Neuronal stem cell (in vitro differentiated cells): Measurements from ENCODE around the gene NOC2L.

ENCODE experiments used
- DNase-seq: peaks from one replicate; pipeline ENCODE4 v3.0.0-alpha.2; 2013; ENCODE audit warnings: low spot score
- H2AFZ ChIP-seq: one replicate; pipeline ENCODE4 v1.6.1; 2013; ENCODE audit warnings: mild to moderate bottlenecking, low read length, inconsistent platforms
- H2AK5ac ChIP-seq: 2 replicates; pipeline ENCODE4 v1.6.1; 2013; ENCODE audit warnings: low read depth, mild to moderate bottlenecking, inconsistent platforms, low read length, moderate library complexity, mixed read lengths
- H2BK120ac ChIP-seq: 2 replicates; pipeline ENCODE4 v1.6.1; 2013; ENCODE audit warnings: low read depth, mild to moderate bottlenecking, inconsistent platforms, low read length, moderate library complexity, mixed read lengths
- H2BK12ac ChIP-seq: one replicate; pipeline ENCODE4 v1.6.1; 2013; ENCODE audit warnings: low read length, inconsistent platforms
- H2BK15ac ChIP-seq: 2 replicates; pipeline ENCODE4 v1.6.1; 2013; ENCODE audit warnings: mild to moderate bottlenecking, low read length, inconsistent platforms, mixed read lengths
- H2BK5ac ChIP-seq: one replicate; pipeline ENCODE4 v1.6.1; 2013; ENCODE audit warnings: inconsistent platforms, mild to moderate bottlenecking, low read length, moderate library complexity
- H3K14ac ChIP-seq: one replicate; pipeline ENCODE4 v1.6.1; 2013; ENCODE audit warnings: low read length, inconsistent platforms
- H3K18ac ChIP-seq: 2 replicates; pipeline ENCODE4 v1.6.1; 2013; ENCODE audit warnings: low read length, inconsistent platforms
- H3K23ac ChIP-seq: 2 replicates; pipeline ENCODE4 v1.6.1; 2013; ENCODE audit warnings: low read depth, mild to moderate bottlenecking, mixed read lengths, low read length, inconsistent platforms; ENCODE audit not compliant: poor library complexity
- H3K27ac ChIP-seq: replicated peaks from 3 replicates; pipeline ENCODE4 v1.5.1; 2013; ENCODE audit warnings: low read length, inconsistent platforms
- H3K27me3 ChIP-seq, 3 experiments: 2 replicates each; pipeline ENCODE4 v1.6.1; 2013; ENCODE audit warnings: low read length in 3 of 3, mild to moderate bottlenecking in 2 of 3, inconsistent platforms in 1 of 3, low read depth in 1 of 3, mixed read lengths in 1 of 3, moderate library complexity in 1 of 3; ENCODE audit not compliant: control insufficient read depth in 3 of 3, insufficient read depth in 3 of 3
- H3K36me3 ChIP-seq, 2 donors: replicated peaks in 1 of 2; 2 replicates each; pipeline ENCODE4 v1.6.1; 2013; ENCODE audit warnings: low read length in 2 of 2; ENCODE audit not compliant: control insufficient read depth in 2 of 2, insufficient read depth in 2 of 2
- H3K4ac ChIP-seq: 2 replicates; pipeline ENCODE4 v1.6.1; 2013; ENCODE audit warnings: inconsistent platforms, mild to moderate bottlenecking, low read length, moderate library complexity
- H3K4me1 ChIP-seq, 2 donors: 1 replicate in 1 of 2; 2 replicates in 1 of 2; pipeline ENCODE4 v1.6.1; 2013; ENCODE audit warnings: low read length in 2 of 2, low read depth in 1 of 2; ENCODE audit not compliant: control insufficient read depth in 2 of 2, insufficient read depth in 1 of 2
- H3K4me2 ChIP-seq: one replicate; pipeline ENCODE4 v1.6.1; 2013; ENCODE audit warnings: mild to moderate bottlenecking, low read length, inconsistent platforms; ENCODE audit not compliant: insufficient read depth, poor library complexity, severe bottlenecking
- H3K4me3 ChIP-seq, 2 donors: 2 replicates each; pipeline ENCODE4 v1.5.1; 2013; ENCODE audit warnings: low read length in 2 of 2, mild to moderate bottlenecking in 2 of 2, inconsistent platforms in 1 of 2, moderate library complexity in 1 of 2
- H3K79me1 ChIP-seq: one replicate; pipeline ENCODE4 v1.6.1; 2013; ENCODE audit warnings: low read depth, mild to moderate bottlenecking, inconsistent platforms, low read length, moderate library complexity
- H3K9ac ChIP-seq: one replicate; pipeline ENCODE4 v1.6.1; 2013; ENCODE audit warnings: mild to moderate bottlenecking, low read depth, low read length, inconsistent platforms; ENCODE audit not compliant: poor library complexity
- H3K9me3 ChIP-seq, 2 donors: replicated peaks in 1 of 2; 2 replicates each; pipeline versions ENCODE3 to v1.6.1; 2013; ENCODE audit warnings: low read length in 2 of 2, mild to moderate bottlenecking in 2 of 2, inconsistent platforms in 1 of 2, low read depth in 1 of 2, mixed read lengths in 1 of 2, moderate library complexity in 1 of 2; ENCODE audit not compliant: control insufficient read depth in 2 of 2, insufficient read depth in 1 of 2
- H4K8ac ChIP-seq: one replicate; pipeline ENCODE4 v1.6.1; 2013; ENCODE audit warnings: low read depth, mild to moderate bottlenecking, inconsistent platforms, low read length, moderate library complexity
- H4K91ac ChIP-seq: one replicate; pipeline ENCODE4 v1.6.1; 2013; ENCODE audit warnings: low read length, low read depth, mild to moderate bottlenecking, inconsistent platforms; ENCODE audit not compliant: poor library complexity
- WGBS, 2 donors: extraction: QIAGEN DNeasy Blood & Tissue Kit; methylation state at CpG; one replicate each; pipeline ENCODE4 v1.1.7; 2013; ENCODE audit warnings: missing lambda C conversion rate in 2 of 2, mixed read lengths in 1 of 2; ENCODE audit not compliant: insufficient read length in 2 of 2, insufficient replicate concordance in 1 of 2; ENCODE audit errors: extremely low coverage in 2 of 2; 5-methylcytosine and 5-hydroxymethylcytosine counted together

The NOC2L gene

GRCh38 chr1:959731-960362, 791 bp upstream of the NOC2L start:
- no peaks in the 10 kb centered on the region for H3K9me3 ChIP-seq
- H2AK5ac ChIP-seq, result peak overlapping the region; percentile 88
- peak overlapping the region; percentile 64 to 94 for H3K4me3 ChIP-seq
- no peak overlapping the region for H3K27ac ChIP-seq
- H3K27me3 ChIP-seq, result peaks cover 0 to 20% (median 4%) of the 10 kb centered on the region in 3 experiments
- no peak overlapping the region for H3K9ac ChIP-seq
- no peak overlapping the region for H2BK12ac ChIP-seq
- WGBS, 2 donors, result no CpG with 5 or more reads among the region's 57 CpGs
- no peak overlapping the region for H3K14ac ChIP-seq
- peak overlapping the region; percentile 81 for H2BK120ac ChIP-seq
- H3K18ac ChIP-seq, result peak overlapping the region; percentile 76
- H4K91ac ChIP-seq, result no peak overlapping the region
- no peak overlapping the region for H4K8ac ChIP-seq
- H3K4me2 ChIP-seq, result no peak overlapping the region
- no peak for DNase-seq
- peaks cover 29 to 52% of the 10 kb centered on the region in 2 donors for H3K36me3 ChIP-seq
- no peak overlapping the region for H3K4ac ChIP-seq
- peak overlapping the region; percentile 91 for H2BK15ac ChIP-seq
- H3K23ac ChIP-seq, result peak overlapping the region; percentile 85
- H3K4me1 ChIP-seq, result peaks cover 0 to 5% of the 10 kb centered on the region in 2 donors
- peaks cover 13% of the 10 kb centered on the region for H3K79me1 ChIP-seq
- peak overlapping the region; percentile 66 for H2BK5ac ChIP-seq
- H2AFZ ChIP-seq, result peak overlapping the region; percentile 90

- H3K36me3 ChIP-seq, result peaks cover 34 to 59% of the 10 kb centered on the region in 2 donors
- WGBS, 2 donors, result no CpG with 5 or more reads among the region's 11 CpGs
These were observed 2.4 kb downstream of the NOC2L start for GRCh38 chr1:956636-957035.

GRCh38 chr1:955474-955873, 3.6 kb downstream of the NOC2L start:
- H4K8ac ChIP-seq, result no peak overlapping the region
- H3K18ac ChIP-seq, result no peak overlapping the region
- H2AK5ac ChIP-seq, result no peak overlapping the region
- H3K27ac ChIP-seq, result no peak overlapping the region
- H3K23ac ChIP-seq, result peak overlapping the region; percentile 55
- no peak overlapping the region for H2BK120ac ChIP-seq
- H3K4me1 ChIP-seq, result no peaks in the 10 kb centered on the region
- H3K4me3 ChIP-seq, result no peak overlapping the region
- H2BK5ac ChIP-seq, result no peak overlapping the region
- peaks cover 0 to 11% (median 4%) of the 10 kb centered on the region in 3 experiments for H3K27me3 ChIP-seq
- no peak overlapping the region for H3K14ac ChIP-seq
- H2AFZ ChIP-seq, result no peak overlapping the region
- H3K79me1 ChIP-seq, result peaks cover 10% of the 10 kb centered on the region
- no peak for DNase-seq
- no peak overlapping the region for H3K4ac ChIP-seq
- no CpG with 5 or more reads among the region's 6 CpGs for WGBS, 2 donors
- no peaks in the 10 kb centered on the region for H3K9me3 ChIP-seq
- no peak overlapping the region for H3K4me2 ChIP-seq
- no peak overlapping the region for H2BK15ac ChIP-seq
- no peak overlapping the region for H4K91ac ChIP-seq
- H3K9ac ChIP-seq, result no peak overlapping the region
- no peak overlapping the region for H2BK12ac ChIP-seq
- peaks cover 41 to 68% of the 10 kb centered on the region in 2 donors for H3K36me3 ChIP-seq

More at GRCh38 chr1:956636-957035, 2.4 kb downstream of the NOC2L start:
- H2BK12ac ChIP-seq, result no peak overlapping the region
- H3K23ac ChIP-seq, result no peak overlapping the region
- H3K79me1 ChIP-seq, result peaks cover 12% of the 10 kb centered on the region
- no peak overlapping the region for H2AK5ac ChIP-seq
- H2BK120ac ChIP-seq, result no peak overlapping the region
- H4K91ac ChIP-seq, result no peak overlapping the region
- DNase-seq, result no peak
- no peak overlapping the region for H2BK15ac ChIP-seq
- H3K27ac ChIP-seq, result no peak overlapping the region
- H3K4me2 ChIP-seq, result no peak overlapping the region
- H2BK5ac ChIP-seq, result no peak overlapping the region
- no peak overlapping the region for H3K4me3 ChIP-seq
- H3K27me3 ChIP-seq, result peaks cover 0 to 19% (median 4%) of the 10 kb centered on the region in 3 experiments
- no peak overlapping the region for H3K14ac ChIP-seq
- no peaks in the 10 kb centered on the region for H3K9me3 ChIP-seq
- H3K18ac ChIP-seq, result no peak overlapping the region
- H3K4me1 ChIP-seq, result peaks cover 0 to 5% of the 10 kb centered on the region in 2 donors
- no peak overlapping the region for H4K8ac ChIP-seq
- no peak overlapping the region for H3K4ac ChIP-seq
- H3K9ac ChIP-seq, result no peak overlapping the region
- H2AFZ ChIP-seq, result no peak overlapping the region

GRCh38 chr1:954927-955326, 4.1 kb downstream of the NOC2L start:
- H4K91ac ChIP-seq, result no peak overlapping the region
- no CpG with 5 or more reads among the region's 13 CpGs for WGBS, 2 donors
- H3K27me3 ChIP-seq, result peaks cover 0 to 7% (median 4%) of the 10 kb centered on the region in 3 experiments
- peak overlapping the region; percentile 55 for H3K23ac ChIP-seq
- no peak for DNase-seq
- H3K36me3 ChIP-seq, result peaks cover 47 to 74% of the 10 kb centered on the region in 2 donors
- no peak overlapping the region for H4K8ac ChIP-seq
- no peak overlapping the region for H2BK15ac ChIP-seq
- H3K9ac ChIP-seq, result no peak overlapping the region
- no peak overlapping the region for H2BK120ac ChIP-seq
- no peaks in the 10 kb centered on the region for H3K4me1 ChIP-seq
- peaks cover 10% of the 10 kb centered on the region for H3K79me1 ChIP-seq
- no peak overlapping the region for H3K14ac ChIP-seq
- no peak overlapping the region for H3K27ac ChIP-seq
- no peak overlapping the region for H2BK12ac ChIP-seq
- no peak overlapping the region for H3K18ac ChIP-seq
- no peak overlapping the region for H3K4ac ChIP-seq
- H3K4me3 ChIP-seq, result no peak overlapping the region
- no peak overlapping the region for H2AK5ac ChIP-seq
- no peak overlapping the region for H3K4me2 ChIP-seq
- H3K9me3 ChIP-seq, result peaks cover 0 to 2% of the 10 kb centered on the region in 2 donors
- H2BK5ac ChIP-seq, result no peak overlapping the region
- no peak overlapping the region for H2AFZ ChIP-seq
